ENCODE results near the gene PLEKHA1. TPM values are rescaled to one million over a fixed set of nuclear protein-coding genes. Genes with fewer than 3 reads are reported as not detected.

The PLEKHA1 gene
- total RNA-seq, 3 donors from 2014 or later = 11.0 to 14.0 (median 12.5) TPM

GRCh38 chr10:122475100-122475499 is 100.6 kb downstream of the PLEKHA1 start:
- peaks cover 5% of the 10 kb centered on the region for H3K4me1 Mint-ChIP-seq (ENCODE audit: low read depth)
- H3K9me3 Mint-ChIP-seq = no peaks in the 10 kb centered on the region
- H3K27me3 Mint-ChIP-seq (ENCODE audit: low read depth) = peaks cover 12% of the 10 kb centered on the region
- H3K4me3 Mint-ChIP-seq = no peak overlapping the region
- H3K36me3 Mint-ChIP-seq (ENCODE audit: insufficient read depth) = no peaks in the 10 kb centered on the region
- DNase-seq (no peak), ATAC-seq (no peak)

- ATAC-seq = no peak
Measured at GRCh38 chr10:122475591-122476332, 101.3 kb downstream of the PLEKHA1 start.

GRCh38 chr10:122476333-122476695 is 101.8 kb downstream of the PLEKHA1 start:
- ATAC-seq (no peak), DNase-seq (no peak)
- no peaks in the 10 kb centered on the region for H3K9me3 Mint-ChIP-seq
- H3K36me3 Mint-ChIP-seq (ENCODE audit: insufficient read depth) = no peaks in the 10 kb centered on the region
- peaks cover 5% of the 10 kb centered on the region for H3K4me1 Mint-ChIP-seq (ENCODE audit: low read depth)
- no peak overlapping the region for H3K4me3 Mint-ChIP-seq
- peaks cover 12% of the 10 kb centered on the region for H3K27me3 Mint-ChIP-seq (ENCODE audit: low read depth)

More at GRCh38 chr10:122475591-122476332, 101.3 kb downstream of the PLEKHA1 start:
- H3K4me1 Mint-ChIP-seq (ENCODE audit: low read depth) = peaks cover 5% of the 10 kb centered on the region
- H3K36me3 Mint-ChIP-seq (ENCODE audit: insufficient read depth) = no peaks in the 10 kb centered on the region
- H3K9me3 Mint-ChIP-seq = no peaks in the 10 kb centered on the region
- H3K4me3 Mint-ChIP-seq = no peak overlapping the region
- no peak for DNase-seq
- peaks cover 12% of the 10 kb centered on the region for H3K27me3 Mint-ChIP-seq (ENCODE audit: low read depth)

- ATAC-seq (no peak), DNase-seq (no peak)
- peaks cover 10% of the 10 kb centered on the region for H3K27me3 Mint-ChIP-seq (ENCODE audit: low read depth)
- no peak overlapping the region for H3K4me3 Mint-ChIP-seq
- H3K9me3 Mint-ChIP-seq = peaks cover 5% of the 10 kb centered on the region
- no peaks in the 10 kb centered on the region for H3K36me3 Mint-ChIP-seq (ENCODE audit: insufficient read depth)
- peaks cover 5% of the 10 kb centered on the region for H3K4me1 Mint-ChIP-seq (ENCODE audit: low read depth)
Measured at GRCh38 chr10:122477436-122477835, 102.9 kb downstream of the PLEKHA1 start.

- Mint-ChIP-seq H3K4me1 (ENCODE audit: low read depth) (peaks cover 5% of the 10 kb centered on the region), H3K27me3 (ENCODE audit: low read depth) (peaks cover 10% of the 10 kb centered on the region), H3K4me3 (no peak overlapping the region), H3K36me3 (ENCODE audit: insufficient read depth) (no peaks in the 10 kb centered on the region), H3K9me3 (peaks cover 5% of the 10 kb centered on the region)
- DNase-seq (no peak), ATAC-seq (no peak)
Measured at GRCh38 chr10:122478971-122479370, 104.5 kb downstream of the PLEKHA1 start.

- no peaks in the 10 kb centered on the region for H3K36me3 Mint-ChIP-seq (ENCODE audit: insufficient read depth)
- no peaks in the 10 kb centered on the region for H3K4me1 Mint-ChIP-seq (ENCODE audit: low read depth)
- peaks cover 2% of the 10 kb centered on the region for H3K27me3 Mint-ChIP-seq (ENCODE audit: low read depth)
- H3K9me3 Mint-ChIP-seq = peaks cover 5% of the 10 kb centered on the region
- DNase-seq = no peak
- no peak overlapping the region for H3K4me3 Mint-ChIP-seq
- ATAC-seq = no peak
Measured at GRCh38 chr10:122480146-122480833, 105.8 kb downstream of the PLEKHA1 start.

GRCh38 chr10:122481296-122482056 is 107.0 kb downstream of the PLEKHA1 start:
- Mint-ChIP-seq H3K4me3 (no peak overlapping the region), H3K27me3 (ENCODE audit: low read depth) (peaks cover 2% of the 10 kb centered on the region), H3K9me3 (peaks cover 5% of the 10 kb centered on the region), H3K4me1 (ENCODE audit: low read depth) (no peaks in the 10 kb centered on the region), H3K36me3 (ENCODE audit: insufficient read depth) (no peaks in the 10 kb centered on the region)
- DNase-seq = no peak
- ATAC-seq = no peak

Other genes starting within 250 kb of the PLEKHA1 start
- not detected for gene BTBD16, start 103.4 kb upstream of the PLEKHA1 start, total RNA-seq
- not detected for gene ARMS2, start 79.9 kb downstream of the PLEKHA1 start, total RNA-seq
- gene HTRA1, start 86.8 kb downstream of the PLEKHA1 start, total RNA-seq = under 1 TPM; 0.13 to 0.41 (median 0.26) TPM
- under 1 TPM; 0.03 to 0.05 (median 0.05) TPM for gene DMBT1, start 186.0 kb downstream of the PLEKHA1 start, total RNA-seq

Data from activated T-cell treated with anti-CD3 and anti-CD28 coated beads, Interleukin-2, amount 50 U/mL, for 4 hours (primary cell).